Retina (tissue), 1 donor: ENCODE results near the gene CTBP2.

Experiments
- DNase-seq: peaks from one replicate; pipeline ENCODE4 v3.0.0-alpha.2; 2016

CTBP2 gene

DNA sequence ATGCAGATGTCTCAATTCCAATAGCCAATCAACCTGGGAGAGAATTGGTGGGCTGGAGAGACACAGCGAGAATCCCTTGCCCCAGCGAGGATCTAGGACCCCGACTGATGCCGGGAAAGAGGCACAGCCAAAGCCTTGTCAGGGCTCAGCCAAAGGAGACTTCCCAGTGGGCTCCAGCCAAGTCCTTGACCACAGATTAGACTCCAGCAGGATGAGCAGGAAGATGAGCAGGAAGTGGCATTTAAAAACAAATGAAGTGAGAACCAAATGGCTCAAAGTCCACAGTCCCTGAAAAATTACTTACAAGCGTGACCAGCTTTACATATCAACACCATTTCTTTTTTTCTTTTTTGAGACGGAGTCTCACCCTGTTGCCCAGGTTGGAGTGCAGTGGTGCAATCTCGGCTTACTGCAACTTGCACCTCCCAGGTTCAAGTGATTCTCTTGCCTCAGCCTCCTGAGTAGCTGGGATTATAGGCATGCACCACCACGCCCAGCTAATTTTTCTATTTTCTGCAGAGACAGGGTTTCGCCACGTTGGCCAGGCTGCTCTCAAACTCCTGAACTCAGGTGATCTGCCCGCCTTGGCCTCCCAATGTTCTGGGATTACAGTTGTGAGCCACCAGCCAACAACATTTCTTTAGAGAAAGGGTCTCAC, 40.2 kb downstream of the CTBP2 start:
- DNase-seq, result no peak

DNA sequence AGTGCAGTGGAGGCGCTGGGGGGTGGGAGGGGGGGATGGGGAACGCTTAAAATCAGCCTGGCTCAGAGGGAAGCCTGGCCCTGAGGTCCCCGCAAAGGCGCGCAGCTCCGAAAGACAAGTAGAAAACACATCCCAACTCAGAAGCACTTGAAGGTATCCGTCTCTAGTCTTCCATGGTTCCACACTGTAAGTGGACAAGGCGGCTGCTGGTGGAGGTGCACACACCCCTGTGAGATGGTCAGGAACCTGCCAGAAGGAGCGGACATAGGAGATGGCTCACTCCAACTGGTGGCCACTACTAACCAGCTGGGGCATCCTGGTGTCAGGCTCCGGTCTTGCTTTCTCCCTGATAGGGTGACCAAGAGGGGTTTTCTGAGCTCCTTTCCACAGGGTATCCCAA, 41.7 kb downstream of the CTBP2 start:
- DNase-seq, result no peak

DNA sequence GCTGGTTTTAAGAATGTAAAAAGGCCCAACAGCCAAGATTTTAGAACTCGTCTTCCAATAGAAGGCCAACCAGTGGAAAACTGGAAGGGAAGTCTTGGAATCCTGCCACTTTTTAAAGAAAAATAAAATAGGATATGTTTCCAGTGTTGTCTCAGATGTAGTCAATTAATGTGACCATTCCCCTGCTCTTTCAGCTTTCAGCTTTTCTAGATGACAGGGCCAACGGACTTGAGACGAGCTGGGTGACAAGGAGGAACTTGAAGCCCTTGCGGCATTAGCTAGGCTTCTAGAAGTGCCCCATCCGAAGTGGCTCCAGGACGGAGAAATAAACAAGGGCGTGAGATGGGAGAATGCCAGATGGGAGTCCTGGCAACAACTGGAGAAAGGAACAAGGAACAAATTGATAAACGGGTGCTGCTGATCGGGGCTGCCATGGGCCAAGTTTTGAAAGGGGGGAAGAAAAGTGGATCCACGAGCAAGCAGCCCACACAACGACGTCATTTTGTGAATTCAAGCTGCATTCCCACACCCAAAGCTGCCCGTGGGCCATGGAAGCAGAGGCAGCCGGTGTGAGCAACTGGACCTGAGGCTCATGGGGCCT, 42.3 kb downstream of the CTBP2 start:
- DNase-seq, result no peak

DNA sequence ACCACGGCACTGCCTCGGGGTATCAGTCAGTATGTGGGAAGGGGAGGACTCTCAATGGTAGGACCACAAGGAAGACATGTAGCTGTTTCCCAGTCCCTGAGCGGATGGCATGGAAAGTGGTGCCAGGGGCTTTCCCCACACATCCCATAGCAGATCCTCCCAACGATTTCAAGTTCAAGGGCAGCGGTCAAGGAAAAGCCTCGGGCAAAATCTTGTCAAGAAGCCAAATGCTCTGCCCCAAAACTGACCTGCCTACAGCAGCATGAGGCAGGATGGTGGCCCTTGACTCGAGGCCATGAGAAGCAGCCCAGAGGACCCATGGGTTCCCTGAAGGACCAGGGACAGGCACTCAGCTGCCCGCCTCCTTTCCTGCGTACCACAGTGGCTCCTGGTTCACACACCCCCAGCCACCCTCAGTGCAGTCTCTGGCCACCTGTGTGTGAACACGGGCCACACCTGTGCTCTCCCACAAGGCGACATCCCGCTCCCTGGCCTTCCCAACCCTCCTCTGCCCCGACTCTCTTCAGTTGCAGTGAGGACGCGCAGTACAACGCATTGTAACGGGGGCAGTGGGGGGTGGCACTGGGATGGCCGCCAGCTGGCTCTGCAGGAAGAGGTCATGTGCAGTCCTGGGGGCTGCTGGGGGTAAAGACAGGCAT, 43.6 kb downstream of the CTBP2 start:
- DNase-seq, result no peak

DNA sequence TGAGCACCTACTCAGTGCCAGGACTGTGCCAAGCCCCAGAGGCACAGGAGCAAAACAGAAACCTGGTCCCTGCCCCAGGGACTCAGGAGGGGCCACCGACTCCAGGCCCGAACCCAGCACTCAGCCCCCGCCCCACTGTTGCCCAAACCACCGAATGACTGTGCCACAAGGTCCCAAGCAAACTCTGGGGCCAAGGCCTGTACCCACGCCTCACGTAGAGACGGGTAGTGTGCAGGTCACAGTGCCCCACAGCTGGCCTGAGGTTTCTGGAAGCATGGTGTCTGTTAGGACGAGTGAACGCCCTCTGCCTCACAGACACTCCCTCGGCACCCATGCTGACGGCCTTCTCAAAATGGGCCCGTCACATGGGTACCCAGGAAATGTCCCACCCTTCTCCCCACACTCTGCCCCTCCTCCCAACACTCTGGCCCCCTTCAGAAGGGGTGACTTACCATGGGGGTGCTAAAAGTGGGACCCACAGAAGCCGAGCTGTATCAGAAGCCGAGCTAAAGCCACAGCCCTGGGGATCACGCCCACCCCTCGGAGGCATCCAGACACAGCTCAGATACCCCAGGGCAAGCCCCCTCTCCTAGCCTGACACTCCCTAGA, 44.2 kb downstream of the CTBP2 start:
- no peak for DNase-seq

DNA sequence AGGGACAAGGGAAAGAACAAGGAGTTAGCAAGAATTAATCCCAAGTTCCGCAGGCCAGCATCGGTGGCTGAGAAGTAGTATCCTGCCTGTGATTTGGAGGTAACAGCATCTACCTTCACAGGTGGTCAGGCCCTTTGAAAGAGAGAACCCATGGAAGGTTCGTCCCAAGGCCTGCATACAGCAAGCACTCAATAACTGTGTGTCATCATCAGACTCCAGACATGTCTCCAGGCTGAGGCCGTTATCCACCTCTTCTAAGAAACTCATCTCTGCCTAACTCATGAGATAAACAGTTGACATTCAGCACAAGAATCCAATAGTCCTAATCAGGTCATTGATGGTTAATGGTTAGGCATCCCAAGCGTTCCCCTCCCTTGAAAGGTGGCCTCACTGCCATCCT, 45.0 kb downstream of the CTBP2 start:
- no peak for DNase-seq

DNA sequence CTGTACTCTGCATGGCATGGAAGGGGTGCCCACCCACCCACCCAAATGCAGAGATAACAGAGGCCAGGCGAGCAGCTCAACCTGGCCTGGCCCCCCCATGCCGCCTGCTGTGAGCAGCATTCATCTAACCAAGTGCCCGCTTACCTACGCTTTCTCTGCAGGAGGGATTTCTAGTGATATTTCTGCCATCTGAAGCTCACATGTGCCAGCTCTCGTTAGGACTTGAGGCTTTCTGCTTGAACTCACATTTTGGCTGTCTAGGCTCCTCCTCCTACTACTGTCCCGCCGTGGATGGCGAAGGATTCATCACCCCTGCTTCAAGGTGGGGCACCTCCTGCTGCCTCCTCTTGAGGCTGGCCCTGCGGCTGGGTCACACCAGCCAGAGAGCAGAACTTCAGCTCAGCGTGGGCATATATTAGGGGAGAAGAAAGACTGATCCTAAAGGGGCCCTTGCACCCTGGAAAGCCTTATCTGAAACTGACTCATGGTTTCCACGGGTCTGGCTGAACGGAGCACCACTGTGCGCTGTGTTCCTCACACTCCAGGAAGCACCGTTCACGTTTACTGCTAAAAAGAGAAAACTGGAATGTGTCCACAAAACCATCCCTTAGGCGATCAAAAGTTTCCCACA, 45.5 kb downstream of the CTBP2 start:
- DNase-seq, result no peak

DNA sequence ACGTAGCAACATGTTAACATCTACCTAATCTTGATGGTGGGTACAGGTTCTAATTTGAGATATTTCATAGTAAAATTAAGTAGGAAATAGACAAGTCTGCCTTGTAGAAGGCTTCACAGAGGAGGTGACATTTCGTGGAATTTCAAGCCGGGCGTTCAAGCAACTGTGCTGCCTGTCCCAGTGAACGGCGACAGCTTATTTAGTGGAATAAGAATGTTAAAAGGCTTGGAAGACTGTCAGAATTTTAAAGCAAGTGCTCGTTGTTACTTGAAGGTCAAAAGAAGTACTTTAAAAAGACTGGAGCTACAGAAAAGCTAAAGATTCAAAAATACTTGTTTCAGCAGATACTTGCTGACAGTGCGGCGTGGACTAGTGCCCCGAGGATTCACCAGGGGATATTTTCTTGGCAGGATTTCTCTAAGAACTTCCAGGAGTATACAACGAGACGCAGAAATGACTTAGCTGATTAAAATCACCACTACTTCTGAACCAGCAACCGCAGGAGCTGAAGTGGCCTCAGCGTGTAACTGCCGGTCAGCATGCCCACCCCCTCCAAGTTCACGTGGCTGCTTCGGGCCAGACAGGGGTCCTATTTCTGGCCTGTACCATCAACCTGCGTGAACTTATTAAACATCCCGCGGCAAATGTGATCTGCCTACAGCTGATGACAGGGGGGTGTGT, 46.5 kb downstream of the CTBP2 start:
- DNase-seq, result no peak

DNA sequence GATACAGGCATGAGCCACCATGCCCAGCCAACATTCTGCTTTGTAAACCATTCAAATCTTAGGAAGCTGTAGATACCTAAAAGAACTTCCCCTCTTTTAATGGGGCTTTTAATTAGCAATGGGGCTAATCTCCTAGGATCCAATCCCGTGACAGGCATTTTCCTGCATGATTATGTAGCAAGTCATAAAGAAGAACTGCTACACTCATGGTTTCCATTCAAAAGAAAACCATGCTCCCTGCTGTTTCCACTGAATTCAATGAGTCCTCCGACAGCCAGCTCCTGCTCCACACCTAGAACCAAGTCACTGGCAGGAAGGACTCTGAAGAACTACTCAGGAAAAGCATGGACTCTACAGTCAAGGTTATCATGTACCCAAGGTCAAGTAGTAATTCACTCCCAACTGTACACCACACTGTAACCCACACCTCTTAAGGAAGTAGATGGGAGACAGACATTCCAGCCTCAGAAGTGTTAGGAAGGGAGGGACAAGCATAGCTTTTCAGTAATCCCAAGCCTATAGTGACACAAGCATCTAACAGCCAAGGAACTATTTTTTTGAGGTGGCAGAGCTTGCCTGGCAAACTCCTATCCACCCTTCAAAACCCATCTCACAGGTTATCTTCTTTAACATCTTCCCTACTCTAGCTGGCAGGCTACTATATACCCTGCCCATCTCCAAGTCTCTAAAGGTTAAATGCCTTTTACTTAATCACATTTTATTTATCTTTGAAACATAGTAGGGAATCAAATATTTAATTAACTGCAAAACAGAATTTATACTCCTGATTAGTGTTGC, 47.5 kb downstream of the CTBP2 start:
- DNase-seq, result no peak

DNA sequence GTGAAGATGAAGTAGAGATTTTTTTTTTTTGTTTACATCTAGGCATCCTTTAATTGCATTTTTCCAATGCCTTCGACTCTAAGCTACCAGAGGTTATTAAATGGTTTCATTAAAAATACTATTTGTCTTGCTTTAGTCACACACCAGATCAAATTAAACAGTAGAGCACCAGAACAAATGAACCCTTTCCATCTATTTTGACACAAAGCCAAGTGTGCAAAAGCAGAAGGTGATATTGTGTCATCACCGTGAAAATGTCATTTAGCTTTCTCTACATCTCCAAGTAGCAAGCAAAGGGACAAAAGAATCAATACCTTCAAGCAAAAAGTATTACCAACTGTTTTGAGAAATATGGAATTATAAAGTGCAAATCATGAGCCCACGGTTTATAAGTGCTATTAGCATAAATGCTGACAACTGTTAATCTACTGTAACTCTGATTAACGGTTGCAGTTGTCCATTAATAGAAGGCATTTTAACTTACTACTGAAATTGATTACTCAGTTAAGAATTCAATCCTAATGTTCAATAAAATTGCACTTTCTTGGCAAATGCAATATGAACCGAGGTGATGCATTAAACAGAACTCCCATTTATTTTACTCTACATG, 49.1 kb downstream of the CTBP2 start:
- DNase-seq, result no peak

DNA sequence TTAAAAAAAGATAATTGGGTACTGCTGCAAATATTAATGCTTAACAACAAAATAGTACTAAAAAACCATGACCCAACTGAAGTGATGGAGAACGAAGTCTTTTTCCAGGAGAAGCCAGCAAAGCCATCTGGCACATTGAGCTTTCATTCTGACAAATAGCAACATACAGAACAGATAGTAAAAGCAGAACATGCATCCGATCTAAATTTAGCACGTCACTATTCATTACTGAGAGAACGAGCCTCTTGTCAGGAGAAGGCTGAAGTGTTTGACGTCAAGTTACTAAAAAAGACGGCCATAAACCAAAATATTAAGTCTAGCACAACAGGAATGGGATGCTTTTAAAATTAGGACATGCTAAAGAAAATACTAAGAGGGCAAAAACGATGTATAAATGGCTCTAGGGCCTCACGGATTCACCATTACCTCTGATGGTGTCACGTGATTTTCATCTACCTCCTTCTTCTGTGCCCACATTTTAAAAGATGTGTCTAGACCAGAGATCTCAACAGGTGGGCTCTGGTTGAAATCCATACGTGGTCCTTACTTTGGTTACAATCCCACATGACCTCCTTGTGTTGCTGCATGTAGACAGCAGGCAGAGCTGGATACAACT, 52.3 kb downstream of the CTBP2 start:
- no peak for DNase-seq

DNA sequence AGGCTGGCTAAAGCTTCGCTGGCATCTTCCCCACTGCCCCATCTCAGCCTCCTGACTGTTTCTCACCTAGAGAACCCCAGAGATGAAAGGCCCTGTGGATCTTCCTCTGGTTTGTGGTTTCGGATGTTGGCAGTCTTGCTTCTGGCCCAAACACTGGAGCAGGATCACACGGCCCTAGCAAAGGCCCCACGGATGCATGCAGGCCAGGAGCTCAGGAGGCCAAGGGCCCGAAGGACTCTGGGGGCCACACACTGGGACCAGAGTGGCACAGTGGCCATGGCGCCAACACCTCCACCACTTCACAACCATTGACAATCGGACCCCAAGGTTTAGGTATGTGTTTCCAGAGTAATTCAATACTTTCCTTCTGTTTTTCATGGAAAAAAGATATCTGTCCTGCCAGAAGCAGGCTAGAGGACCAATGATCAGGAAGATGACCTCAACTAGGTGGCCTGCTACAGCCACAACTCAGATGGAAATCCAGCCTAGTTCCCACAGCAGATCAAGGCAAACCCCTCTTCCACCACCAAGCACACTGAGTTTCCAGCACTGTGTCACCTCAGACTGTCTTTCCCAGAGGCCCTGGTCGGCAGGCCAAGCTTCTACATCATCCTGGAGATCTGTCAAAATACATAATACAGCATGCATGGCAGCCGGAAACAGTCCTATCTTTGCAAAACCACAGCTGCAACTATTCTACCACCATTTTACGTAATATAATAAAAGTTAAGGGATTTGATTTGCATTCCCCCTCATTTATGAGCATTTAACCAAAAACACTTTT, 53.0 kb downstream of the CTBP2 start:
- no peak for DNase-seq

DNA sequence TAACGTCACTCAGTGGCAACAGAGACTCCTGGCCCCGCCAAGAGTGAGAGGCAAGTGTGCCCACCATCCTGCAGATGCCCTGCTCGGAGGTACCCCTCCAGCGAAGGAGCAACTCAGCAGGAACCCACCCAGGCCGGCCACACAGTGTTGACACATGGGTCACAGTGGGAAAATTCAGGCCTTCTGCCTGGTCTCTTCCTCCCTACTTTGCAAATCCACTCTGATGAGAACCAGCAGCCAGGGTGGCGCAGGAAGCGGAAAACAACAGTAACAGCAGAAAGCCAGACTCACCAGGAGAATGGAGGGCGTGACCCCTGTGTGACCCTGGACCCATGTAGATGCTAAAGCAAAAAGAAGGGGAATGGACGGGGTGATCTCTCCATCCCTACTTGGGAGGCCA, 53.8 kb downstream of the CTBP2 start:
- DNase-seq, result no peak

DNA sequence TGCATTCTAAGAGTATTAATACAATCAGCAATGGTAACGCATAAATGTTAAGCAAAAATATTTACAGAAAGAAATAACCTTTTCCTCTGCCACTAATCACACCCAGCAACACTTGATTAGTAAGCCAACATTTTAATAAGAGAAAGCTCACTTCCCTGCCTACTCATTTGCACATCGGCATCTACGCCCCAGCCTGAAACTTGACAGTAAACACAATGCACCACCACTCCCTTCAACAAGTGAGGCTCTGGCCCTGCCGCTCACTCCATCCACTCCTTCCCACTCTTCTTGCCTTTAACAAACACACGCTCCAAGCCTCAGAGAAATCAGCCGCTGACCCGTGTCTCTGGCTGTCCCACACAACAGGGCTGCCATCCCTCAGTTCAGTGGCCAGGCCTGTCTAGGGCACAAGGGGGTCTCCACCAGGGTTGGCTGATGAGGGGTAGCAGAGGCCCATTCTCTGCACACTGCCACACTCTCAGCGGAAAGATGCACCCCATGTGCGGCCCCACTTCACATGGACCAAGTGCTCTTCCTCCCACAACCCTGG, 54.6 kb downstream of the CTBP2 start:
- no peak for DNase-seq

DNA sequence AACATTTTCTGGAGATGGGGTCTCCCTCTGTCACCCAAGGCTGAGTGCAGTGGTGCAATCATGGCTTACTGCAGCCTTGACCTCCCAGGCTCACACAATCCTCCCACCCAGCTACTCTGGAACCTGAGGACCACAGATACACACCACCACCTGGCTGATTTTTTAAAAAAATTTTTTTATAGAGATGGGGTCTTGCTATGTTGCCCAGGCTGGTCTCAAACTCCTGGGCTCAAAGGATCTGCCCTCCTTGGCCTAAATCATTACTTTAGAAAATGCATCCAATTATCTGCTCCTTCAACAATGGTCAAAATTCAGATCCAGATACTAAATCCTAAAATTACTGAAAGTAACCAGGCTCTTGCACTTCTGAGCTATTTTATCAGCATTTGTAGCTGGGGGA, 55.2 kb downstream of the CTBP2 start:
- DNase-seq, result no peak

DNA sequence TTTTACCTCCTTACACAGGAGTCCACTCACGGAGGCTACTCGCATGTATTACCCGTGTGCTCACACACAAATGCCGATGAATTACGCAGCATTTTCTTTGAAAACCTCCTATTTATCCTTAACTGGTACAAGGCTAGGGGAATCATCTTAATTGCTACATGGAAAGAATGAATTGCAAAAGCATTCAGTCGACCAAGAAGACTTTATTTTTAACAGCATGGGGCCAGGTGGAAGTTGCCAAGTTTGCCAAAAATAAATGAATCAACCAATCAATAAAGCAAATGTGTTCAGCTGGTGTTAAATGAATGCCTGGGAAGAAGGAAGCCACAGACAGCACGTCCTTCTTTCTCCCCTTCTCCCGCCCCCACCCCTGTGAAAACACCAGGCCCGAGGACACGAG, 55.8 kb downstream of the CTBP2 start:
- no peak for DNase-seq

DNA sequence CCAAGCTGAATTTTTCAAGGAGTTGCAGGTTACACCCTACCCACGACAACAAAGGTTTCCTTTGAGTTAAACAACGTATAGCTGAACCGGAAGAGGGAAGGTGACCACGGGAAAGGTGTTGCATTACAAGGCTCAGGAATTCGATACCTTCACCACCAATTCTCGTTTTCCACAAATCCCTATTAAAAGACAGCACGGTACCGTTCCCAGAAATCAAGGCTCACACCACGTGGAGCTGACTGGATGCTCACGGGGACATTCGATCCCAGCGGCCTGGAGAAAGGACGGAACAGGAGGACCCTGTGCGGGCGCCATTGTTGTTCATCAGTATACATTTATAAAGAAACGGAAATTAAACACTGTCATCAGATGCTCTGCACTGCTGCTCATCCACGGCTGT, 56.4 kb downstream of the CTBP2 start:
- DNase-seq, result no peak

DNA sequence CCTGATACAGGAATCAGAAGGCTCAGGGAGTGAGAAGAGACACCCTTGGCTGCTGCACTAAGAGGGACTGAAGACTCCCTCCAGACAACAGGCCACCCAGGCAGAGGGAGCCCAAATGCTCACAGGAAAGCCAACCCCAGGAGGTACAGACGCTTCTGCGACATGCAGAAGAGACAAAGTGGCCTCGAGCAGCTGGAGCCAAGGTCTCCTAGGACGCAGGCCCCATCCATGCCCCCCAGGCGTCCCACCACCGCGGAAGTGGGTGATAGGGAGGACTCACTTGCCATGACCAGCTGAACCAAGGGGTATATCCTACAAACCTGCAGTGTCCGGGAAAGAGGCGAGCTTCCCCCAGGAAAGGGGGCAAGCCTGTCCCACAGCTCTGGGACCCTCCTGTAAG, 56.9 kb downstream of the CTBP2 start:
- no peak for DNase-seq

DNA sequence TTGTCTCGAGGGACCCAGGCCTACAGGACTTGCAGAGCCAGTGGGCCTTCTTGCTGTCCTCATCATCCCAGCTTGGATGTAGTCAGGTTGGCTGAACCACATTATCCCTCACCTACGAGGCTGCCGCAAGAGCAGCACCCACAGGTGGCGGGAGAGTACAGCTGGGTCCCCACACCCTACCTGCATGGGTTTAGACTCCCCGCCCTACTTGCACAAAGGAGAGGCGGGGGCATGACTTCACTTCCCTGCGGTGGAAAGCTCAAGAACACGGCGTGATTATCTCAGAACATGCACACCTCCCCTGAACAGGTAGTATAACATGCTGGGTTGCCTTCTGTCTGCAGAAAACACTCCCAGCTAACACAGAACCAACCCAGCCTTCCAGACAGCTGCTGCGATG, 57.5 kb downstream of the CTBP2 start:
- DNase-seq, result no peak

DNA sequence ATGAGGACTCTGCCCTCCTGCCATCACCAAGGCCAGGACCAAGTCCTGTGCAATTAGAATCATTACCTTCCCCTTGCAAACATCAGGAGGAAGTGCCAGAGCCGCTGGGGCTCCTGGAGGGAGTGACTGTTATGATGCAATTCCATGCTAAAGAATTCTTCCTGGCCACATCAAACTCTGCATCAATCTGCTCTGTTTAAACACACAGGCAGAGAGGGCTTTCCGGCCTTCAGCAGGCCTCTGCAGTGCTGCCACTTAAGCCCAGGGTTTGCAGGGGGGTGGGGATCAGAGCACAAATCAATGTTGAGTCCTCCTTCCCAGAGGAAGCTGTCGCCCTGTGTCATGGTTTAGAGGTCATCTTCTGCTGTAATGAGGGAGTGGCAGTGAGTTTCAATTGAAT, 58.1 kb downstream of the CTBP2 start:
- DNase-seq, result no peak
